ENCODE data around the gene PDLIM4. TPM values are rescaled to one million over a fixed set of nuclear protein-coding genes. Genes with fewer than 3 reads are reported as not detected.

The PDLIM4 gene
- total and polyA plus RNA-seq, 2 experiments from 2014 or later, result 25.2 to 31.8 TPM

- Histone ChIP-seq H3F3A (replicated peaks; ENCODE audit: low read depth) (peaks cover 3% of the 10 kb centered on the region; the same call in 1 of the 2 replicates), H2AFZ (no peak overlapping the region), H3K9me2 (ENCODE audit: insufficient read depth) (no peaks in the 10 kb centered on the region), H3K4me3 (no peak overlapping the region), H3K4me2 (no peak overlapping the region), H3K27me3 (ENCODE audit: insufficient read depth) (no peaks in the 10 kb centered on the region), H3K4me1 (ENCODE audit: insufficient read depth) (peaks cover 11% of the 10 kb centered on the region), H3K36me3 (ENCODE audit: insufficient read depth) (no peaks in the 10 kb centered on the region), H4K20me1 (replicated peaks; ENCODE audit: insufficient read depth) (no peaks in the 10 kb centered on the region), H3K79me2 (replicated peaks; ENCODE audit: insufficient read depth) (no peaks in the 10 kb centered on the region), H3K27ac (ENCODE audit: low read depth) (no peak overlapping the region)
- TF ChIP-seq EZH2phosphoT487 (IDR thresholded peaks at IDR 0.05; ENCODE audit: unreplicated experiment) (no peak), REST (IDR thresholded peaks at IDR 0.05; ENCODE audit: unreplicated experiment) (no peak), CTCF (conservative IDR thresholded peaks at IDR 0.05; ENCODE audit: low read depth in 2 of 2) (no peak), ZNF462 (CRISPR knock-in tag; IDR thresholded peaks at IDR 0.05) (no peak), EZH2 (IDR thresholded peaks at IDR 0.05; ENCODE audit: low read depth, unreplicated experiment) (no peak)
- Mint-ChIP-seq H3K9me3 (no peaks in the 10 kb centered on the region), H3K4me1 (peaks cover 4% of the 10 kb centered on the region; the same call in 2 of the 3 replicates), H3K27ac (no peak overlapping the region), H3K4me3 (no peak overlapping the region), H3K27me3 (ENCODE audit: insufficient read depth, low read depth, poor library complexity) (no peaks in the 10 kb centered on the region), H3K36me3 (ENCODE audit: low read depth) (no peaks in the 10 kb centered on the region)
- ATAC-seq, result no peak
- DNase-seq (ENCODE audit: low spot score), result no peak
Observed at GRCh38 chr5:132289097-132289496, 31.6 kb downstream of the PDLIM4 start.

All from GM23338 (cell line).